K562 (cell line): ENCODE data around the gene LRP1-AS. TPM values are rescaled to one million over a fixed set of nuclear protein-coding genes. Genes with fewer than 3 reads are reported as not detected.
A peak's percentile ranks its signal among the peaks of the same experiment; 100 is the strongest.

Experiments used
- C11orf30 ChIP-seq: fragments of 450-650 bp; IDR thresholded peaks from 2 replicates; pipeline ENCODE4 v1.6.1; 2016; ENCODE audit warnings: low read depth, mild to moderate bottlenecking
- CREM ChIP-seq: IDR thresholded peaks from 2 replicates; pipeline ENCODE4 v1.6.1; 2014; ENCODE audit warnings: antibody characterized with exemption, low read depth
- FOS ChIP-seq: IDR thresholded peaks from 3 replicates; pipeline ENCODE4 v1.6.1; 2011; ENCODE audit not compliant: insufficient read length; ENCODE audit errors: extremely low read depth
- HNRNPH1 ChIP-seq: fragments of 200-400 bp; formaldehyde crosslinking; optimal IDR thresholded peaks from 2 replicates; pipeline ENCODE3; 2017; ENCODE audit warnings: low read depth, mild to moderate bottlenecking, low read length, moderate library complexity
- MAFG ChIP-seq: fragments of 450-650 bp; conservative IDR thresholded peaks from 2 replicates; pipeline ENCODE4 v1.6.1; 2016; ENCODE audit warnings: missing genetic modification characterization, missing compliant biosample characterization
- NR2C2 ChIP-seq, 2 experiments: fragments of 200-800 bp in 1 of 2; sonication (Bioruptor generic) in 1 of 2; sonication (generic) in 1 of 2; formaldehyde crosslinking in 1 of 2; IDR thresholded peaks; 2 replicates each; pipeline versions ENCODE4 v1.6.1 to v1.8.0; 2016 to 2022; ENCODE audit warnings: mild to moderate bottlenecking in 1 of 2, missing compliant biosample characterization in 1 of 2, missing genetic modification characterization in 1 of 2, missing genetic modification reagents in 1 of 2
- SUPT5H ChIP-seq: fragments of 450-650 bp; IDR thresholded peaks from 2 replicates; pipeline ENCODE4 v1.6.1; 2016
- TAF15 ChIP-seq: fragments of 200-400 bp; formaldehyde crosslinking; IDR thresholded peaks from 2 replicates; pipeline ENCODE4 v1.6.1; 2017; ENCODE audit warnings: mild to moderate bottlenecking, low read depth, low read length, moderate library complexity
- polyA plus RNA-seq, 8 experiments: library from polyadenylated mRNA; depleted of rRNA in 4 of 8; stranded (reverse) in 5 of 8; unstranded in 3 of 8; fragments of >200 nt; fragmentation: Nextera tagmentation in 2 of 8; fragmentation: Illumina TruSeq in 1 of 8; extraction: Ambion mirVana in 2 of 8; extraction: Trizol in 1 of 8; gene quantifications; 2 replicates each; pipeline versions ENCODE4 v1.2.1 to v1.2.3, GENCODE V29; 2011 to 2014; ENCODE audit warnings: inconsistent platforms in 1 of 8, missing spikeins in 1 of 8
- total RNA-seq, 7 experiments: library from RNA; depleted of rRNA in 6 of 7; stranded (reverse); fragments of >200 nt in 6 of 7; fragmentation: Illumina TruSeq in 2 of 7; extraction: Trizol in 2 of 7; gene quantifications; 2 replicates each; pipeline versions ENCODE4 v1.2.1 to v1.2.3, GENCODE V29; 2011 to 2021; ENCODE audit warnings: low replicate concordance in 1 of 7
- TF ChIP-seq, protein P1 (sequence below): fragments of 450-650 bp; IDR thresholded peaks from 2 replicates; pipeline ENCODE4 v1.6.1; 2017; ENCODE audit warnings: antibody characterized with exemption
- TF ChIP-seq, protein P2 (sequence below): fragments of 200-600 bp; sonication (generic); IDR thresholded peaks from one replicate; pipeline ENCODE4 v1.6.1; 2012; ENCODE audit warnings: mild to moderate bottlenecking, low read depth, low read length, inconsistent platforms

Gene LRP1-AS
- total and polyA plus RNA-seq, 9 of the 15 experiments (the other 6 are each of a cell fraction or from before 2014, with no cell fraction given), result not detected

DNA sequence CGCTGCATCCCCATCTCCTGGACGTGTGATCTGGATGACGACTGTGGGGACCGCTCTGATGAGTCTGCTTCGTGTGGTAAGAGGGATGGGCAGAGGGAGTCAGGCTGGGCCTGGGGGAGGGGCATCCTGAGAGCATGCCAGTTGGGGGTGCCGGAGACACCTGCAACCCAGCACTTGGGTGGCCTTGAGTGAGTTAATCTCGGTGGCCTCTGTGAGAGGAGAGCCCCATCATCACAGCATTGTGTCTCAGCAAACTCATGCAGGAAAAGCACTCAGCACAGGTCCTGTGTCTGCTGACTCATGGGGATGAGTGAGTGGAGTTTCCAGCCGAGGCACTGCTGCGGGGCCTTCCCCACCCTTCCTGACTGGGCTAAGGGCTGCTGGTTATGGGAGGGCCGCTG is 19.6 kb upstream of the LRP1-AS start (continued):
- TF ChIP-seq, protein P1, sequence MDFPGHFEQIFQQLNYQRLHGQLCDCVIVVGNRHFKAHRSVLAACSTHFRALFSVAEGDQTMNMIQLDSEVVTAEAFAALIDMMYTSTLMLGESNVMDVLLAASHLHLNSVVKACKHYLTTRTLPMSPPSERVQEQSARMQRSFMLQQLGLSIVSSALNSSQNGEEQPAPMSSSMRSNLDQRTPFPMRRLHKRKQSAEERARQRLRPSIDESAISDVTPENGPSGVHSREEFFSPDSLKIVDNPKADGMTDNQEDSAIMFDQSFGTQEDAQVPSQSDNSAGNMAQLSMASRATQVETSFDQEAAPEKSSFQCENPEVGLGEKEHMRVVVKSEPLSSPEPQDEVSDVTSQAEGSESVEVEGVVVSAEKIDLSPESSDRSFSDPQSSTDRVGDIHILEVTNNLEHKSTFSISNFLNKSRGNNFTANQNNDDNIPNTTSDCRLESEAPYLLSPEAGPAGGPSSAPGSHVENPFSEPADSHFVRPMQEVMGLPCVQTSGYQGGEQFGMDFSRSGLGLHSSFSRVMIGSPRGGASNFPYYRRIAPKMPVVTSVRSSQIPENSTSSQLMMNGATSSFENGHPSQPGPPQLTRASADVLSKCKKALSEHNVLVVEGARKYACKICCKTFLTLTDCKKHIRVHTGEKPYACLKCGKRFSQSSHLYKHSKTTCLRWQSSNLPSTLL, result no peak
- TF ChIP-seq MAFG (peak; percentile 84), TAF15 (no peak), CREM (no peak), HNRNPH1 (no peak), FOS (no peak), SUPT5H (no peak), C11orf30 (peak; percentile 88), NR2C2 (CRISPR knock-in tag; IDR thresholded peaks at IDR 0.05) (no peak), NR2C2 (tag; IDR thresholded peaks at IDR 0.05) (no peak)
- TF ChIP-seq, protein P2, sequence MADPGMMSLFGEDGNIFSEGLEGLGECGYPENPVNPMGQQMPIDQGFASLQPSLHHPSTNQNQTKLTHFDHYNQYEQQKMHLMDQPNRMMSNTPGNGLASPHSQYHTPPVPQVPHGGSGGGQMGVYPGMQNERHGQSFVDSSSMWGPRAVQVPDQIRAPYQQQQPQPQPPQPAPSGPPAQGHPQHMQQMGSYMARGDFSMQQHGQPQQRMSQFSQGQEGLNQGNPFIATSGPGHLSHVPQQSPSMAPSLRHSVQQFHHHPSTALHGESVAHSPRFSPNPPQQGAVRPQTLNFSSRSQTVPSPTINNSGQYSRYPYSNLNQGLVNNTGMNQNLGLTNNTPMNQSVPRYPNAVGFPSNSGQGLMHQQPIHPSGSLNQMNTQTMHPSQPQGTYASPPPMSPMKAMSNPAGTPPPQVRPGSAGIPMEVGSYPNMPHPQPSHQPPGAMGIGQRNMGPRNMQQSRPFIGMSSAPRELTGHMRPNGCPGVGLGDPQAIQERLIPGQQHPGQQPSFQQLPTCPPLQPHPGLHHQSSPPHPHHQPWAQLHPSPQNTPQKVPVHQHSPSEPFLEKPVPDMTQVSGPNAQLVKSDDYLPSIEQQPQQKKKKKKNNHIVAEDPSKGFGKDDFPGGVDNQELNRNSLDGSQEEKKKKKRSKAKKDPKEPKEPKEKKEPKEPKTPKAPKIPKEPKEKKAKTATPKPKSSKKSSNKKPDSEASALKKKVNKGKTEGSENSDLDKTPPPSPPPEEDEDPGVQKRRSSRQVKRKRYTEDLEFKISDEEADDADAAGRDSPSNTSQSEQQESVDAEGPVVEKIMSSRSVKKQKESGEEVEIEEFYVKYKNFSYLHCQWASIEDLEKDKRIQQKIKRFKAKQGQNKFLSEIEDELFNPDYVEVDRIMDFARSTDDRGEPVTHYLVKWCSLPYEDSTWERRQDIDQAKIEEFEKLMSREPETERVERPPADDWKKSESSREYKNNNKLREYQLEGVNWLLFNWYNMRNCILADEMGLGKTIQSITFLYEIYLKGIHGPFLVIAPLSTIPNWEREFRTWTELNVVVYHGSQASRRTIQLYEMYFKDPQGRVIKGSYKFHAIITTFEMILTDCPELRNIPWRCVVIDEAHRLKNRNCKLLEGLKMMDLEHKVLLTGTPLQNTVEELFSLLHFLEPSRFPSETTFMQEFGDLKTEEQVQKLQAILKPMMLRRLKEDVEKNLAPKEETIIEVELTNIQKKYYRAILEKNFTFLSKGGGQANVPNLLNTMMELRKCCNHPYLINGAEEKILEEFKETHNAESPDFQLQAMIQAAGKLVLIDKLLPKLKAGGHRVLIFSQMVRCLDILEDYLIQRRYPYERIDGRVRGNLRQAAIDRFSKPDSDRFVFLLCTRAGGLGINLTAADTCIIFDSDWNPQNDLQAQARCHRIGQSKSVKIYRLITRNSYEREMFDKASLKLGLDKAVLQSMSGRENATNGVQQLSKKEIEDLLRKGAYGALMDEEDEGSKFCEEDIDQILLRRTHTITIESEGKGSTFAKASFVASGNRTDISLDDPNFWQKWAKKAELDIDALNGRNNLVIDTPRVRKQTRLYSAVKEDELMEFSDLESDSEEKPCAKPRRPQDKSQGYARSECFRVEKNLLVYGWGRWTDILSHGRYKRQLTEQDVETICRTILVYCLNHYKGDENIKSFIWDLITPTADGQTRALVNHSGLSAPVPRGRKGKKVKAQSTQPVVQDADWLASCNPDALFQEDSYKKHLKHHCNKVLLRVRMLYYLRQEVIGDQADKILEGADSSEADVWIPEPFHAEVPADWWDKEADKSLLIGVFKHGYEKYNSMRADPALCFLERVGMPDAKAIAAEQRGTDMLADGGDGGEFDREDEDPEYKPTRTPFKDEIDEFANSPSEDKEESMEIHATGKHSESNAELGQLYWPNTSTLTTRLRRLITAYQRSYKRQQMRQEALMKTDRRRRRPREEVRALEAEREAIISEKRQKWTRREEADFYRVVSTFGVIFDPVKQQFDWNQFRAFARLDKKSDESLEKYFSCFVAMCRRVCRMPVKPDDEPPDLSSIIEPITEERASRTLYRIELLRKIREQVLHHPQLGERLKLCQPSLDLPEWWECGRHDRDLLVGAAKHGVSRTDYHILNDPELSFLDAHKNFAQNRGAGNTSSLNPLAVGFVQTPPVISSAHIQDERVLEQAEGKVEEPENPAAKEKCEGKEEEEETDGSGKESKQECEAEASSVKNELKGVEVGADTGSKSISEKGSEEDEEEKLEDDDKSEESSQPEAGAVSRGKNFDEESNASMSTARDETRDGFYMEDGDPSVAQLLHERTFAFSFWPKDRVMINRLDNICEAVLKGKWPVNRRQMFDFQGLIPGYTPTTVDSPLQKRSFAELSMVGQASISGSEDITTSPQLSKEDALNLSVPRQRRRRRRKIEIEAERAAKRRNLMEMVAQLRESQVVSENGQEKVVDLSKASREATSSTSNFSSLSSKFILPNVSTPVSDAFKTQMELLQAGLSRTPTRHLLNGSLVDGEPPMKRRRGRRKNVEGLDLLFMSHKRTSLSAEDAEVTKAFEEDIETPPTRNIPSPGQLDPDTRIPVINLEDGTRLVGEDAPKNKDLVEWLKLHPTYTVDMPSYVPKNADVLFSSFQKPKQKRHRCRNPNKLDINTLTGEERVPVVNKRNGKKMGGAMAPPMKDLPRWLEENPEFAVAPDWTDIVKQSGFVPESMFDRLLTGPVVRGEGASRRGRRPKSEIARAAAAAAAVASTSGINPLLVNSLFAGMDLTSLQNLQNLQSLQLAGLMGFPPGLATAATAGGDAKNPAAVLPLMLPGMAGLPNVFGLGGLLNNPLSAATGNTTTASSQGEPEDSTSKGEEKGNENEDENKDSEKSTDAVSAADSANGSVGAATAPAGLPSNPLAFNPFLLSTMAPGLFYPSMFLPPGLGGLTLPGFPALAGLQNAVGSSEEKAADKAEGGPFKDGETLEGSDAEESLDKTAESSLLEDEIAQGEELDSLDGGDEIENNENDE, result no peak
